IMR-90 (cell line): ENCODE measurements around the gene PCP2. TPM values are rescaled to one million over a fixed set of nuclear protein-coding genes. Genes with fewer than 3 reads are reported as not detected.

Experiments
- ATAC-seq: fragments of 200-7000 bp; cut with Tn5 transposase; 2 replicates; pipeline ENCODE4 v1.9.1; 2020; ENCODE audit warnings: low read depth, mild to moderate bottlenecking, moderate library complexity
- BruUV-seq: library from RNA; stranded (reverse); fragments of 400-500 nt; replicated peaks from 2 replicates; lab custom pipeline; 2021; lab: Mats Ljungman, UMichigan
- CTCF ChIA-PET: fragments of 300-600 bp; formaldehyde crosslinking; extraction: SDS; loops from one replicate; lab custom pipeline; 2021; ENCODE audit warnings: antibody characterized with exemption; lab: Yijun Ruan, JAX
- POLR2A ChIA-PET: fragments of 300-600 bp; sonication (Branson Sonifier 250); formaldehyde crosslinking; loops from one replicate; lab custom pipeline; 2022; ENCODE audit warnings: antibody characterized with exemption; ENCODE audit not compliant: unreplicated experiment; lab: Charles Lee
- DNase-seq: peaks from one replicate; pipeline ENCODE4 v3.0.0; 2013
- H2AFZ ChIP-seq: replicated peaks from 2 replicates; pipeline ENCODE3; 2013; ENCODE audit warnings: low read length, mild to moderate bottlenecking; ENCODE audit not compliant: poor library complexity
- H2AK5ac ChIP-seq: 2 replicates; pipeline ENCODE4 v1.6.1; 2013; ENCODE audit warnings: low read depth, low read length, inconsistent platforms
- H2AK9ac ChIP-seq: replicated peaks from 2 replicates; pipeline ENCODE3; 2013; ENCODE audit warnings: mild to moderate bottlenecking, low read depth, low read length, moderate library complexity; ENCODE audit not compliant: poor library complexity
- H2BK120ac ChIP-seq: 2 replicates; pipeline ENCODE4 v1.6.1; 2013; ENCODE audit warnings: low read depth, low read length, inconsistent platforms
- H2BK15ac ChIP-seq: 3 replicates; pipeline ENCODE4 v1.6.1; 2013; ENCODE audit warnings: low read depth, low read length, inconsistent platforms
- H2BK20ac ChIP-seq: 2 replicates; pipeline ENCODE4 v1.6.1; 2013; ENCODE audit warnings: low read depth, mild to moderate bottlenecking, inconsistent platforms, low read length, moderate library complexity
- H2BK5ac ChIP-seq: 2 replicates; pipeline ENCODE4 v1.6.1; 2013; ENCODE audit warnings: mild to moderate bottlenecking, low read depth, low read length, inconsistent platforms; ENCODE audit not compliant: poor library complexity, severe bottlenecking
- H3K14ac ChIP-seq: replicated peaks from 2 replicates; pipeline ENCODE4 v1.6.1; 2013; ENCODE audit warnings: low read depth, low read length, inconsistent platforms
- H3K18ac ChIP-seq: 2 replicates; pipeline ENCODE4 v1.6.1; 2013; ENCODE audit warnings: low read depth, low read length, control low read depth
- H3K23ac ChIP-seq: 2 replicates; pipeline ENCODE4 v1.6.1; 2013; ENCODE audit warnings: low read depth, low read length, inconsistent platforms
- H3K27ac ChIP-seq: 2 replicates; pipeline ENCODE4 v1.5.1; 2013; ENCODE audit warnings: mild to moderate bottlenecking, control low read depth, low read length; ENCODE audit not compliant: insufficient read depth
- H3K27me3 ChIP-seq: 2 replicates; pipeline ENCODE4 v1.6.1; 2013; ENCODE audit warnings: low read length; ENCODE audit not compliant: control insufficient read depth, insufficient read depth
- H3K36me3 ChIP-seq: 2 replicates; pipeline ENCODE4 v1.6.1; 2013; ENCODE audit warnings: low read length, mixed read lengths; ENCODE audit not compliant: control insufficient read depth, insufficient read depth
- H3K4ac ChIP-seq: 2 replicates; pipeline ENCODE4 v1.6.1; 2013; ENCODE audit warnings: low read depth, low read length, inconsistent platforms
- H3K4me1 ChIP-seq: 2 replicates; pipeline ENCODE4 v1.6.1; 2013; ENCODE audit warnings: low read length, mixed read lengths; ENCODE audit not compliant: control insufficient read depth, insufficient read depth
- H3K4me2 ChIP-seq: 2 replicates; pipeline ENCODE4 v1.6.1; 2013; ENCODE audit warnings: low read depth, mild to moderate bottlenecking, control low read depth, low read length, moderate library complexity
- H3K4me3 ChIP-seq: 2 replicates; pipeline ENCODE4 v1.5.1; 2013; ENCODE audit warnings: low read depth, mild to moderate bottlenecking, control low read depth, low read length, moderate library complexity; ENCODE audit not compliant: insufficient read depth
- H3K56ac ChIP-seq: 2 replicates; pipeline ENCODE4 v1.6.1; 2013; ENCODE audit warnings: low read length, inconsistent platforms; ENCODE audit not compliant: insufficient read depth; ENCODE audit errors: extremely low read depth
- H3K79me1 ChIP-seq, 2 experiments: 2 replicates each; pipeline ENCODE4 v1.6.1; 2013; ENCODE audit warnings: low read length in 2 of 2, inconsistent platforms in 1 of 2, low read depth in 1 of 2
- H3K9ac ChIP-seq: 2 replicates; pipeline ENCODE4 v1.6.1; 2013; ENCODE audit warnings: low read depth, low read length, control low read depth
- H3K9me1 ChIP-seq: 2 replicates; pipeline ENCODE4 v1.6.1; 2013; ENCODE audit warnings: low read length, inconsistent platforms; ENCODE audit not compliant: insufficient read depth
- H3K9me3 ChIP-seq: 2 replicates; pipeline ENCODE4 v1.6.1; 2013; ENCODE audit warnings: low read length; ENCODE audit not compliant: control insufficient read depth, insufficient read depth
- H4K20me1 ChIP-seq: 2 replicates; pipeline ENCODE4 v1.6.1; 2013; ENCODE audit warnings: low read length, inconsistent platforms; ENCODE audit not compliant: insufficient read depth
- H4K5ac ChIP-seq: 2 replicates; pipeline ENCODE4 v1.6.1; 2013; ENCODE audit warnings: mild to moderate bottlenecking, low read depth, low read length, control low read depth
- H4K8ac ChIP-seq, 2 experiments: 2 replicates each; pipeline ENCODE4 v1.6.1; 2013; ENCODE audit warnings: low read depth in 2 of 2, low read length in 2 of 2, control low read depth in 1 of 2, inconsistent platforms in 1 of 2
- H4K91ac ChIP-seq: 2 replicates; pipeline ENCODE4 v1.6.1; 2013; ENCODE audit warnings: low read depth, low read length, inconsistent platforms; ENCODE audit not compliant: insufficient read depth
- FOS ChIP-seq: fragments of 150-350 bp; IDR thresholded peaks from 2 replicates; pipeline ENCODE4 v1.6.1; 2016; ENCODE audit warnings: low read depth, low read length
- MAZ ChIP-seq: IDR thresholded peaks from 2 replicates; pipeline ENCODE4 v1.6.1; 2012; ENCODE audit warnings: low read depth, mild to moderate bottlenecking, low read length, improper control_type of control experiment, moderate library complexity, borderline replicate concordance
- MXI1 ChIP-seq: IDR thresholded peaks from 2 replicates; pipeline ENCODE4 v1.6.1; 2012; ENCODE audit warnings: low read depth, mild to moderate bottlenecking, low read length, moderate library complexity, borderline replicate concordance
- NFE2L2 ChIP-seq: fragments of 150-350 bp; IDR thresholded peaks from 2 replicates; pipeline ENCODE4 v1.6.1; 2016; ENCODE audit warnings: low read depth, mild to moderate bottlenecking, low read length
- RAD21 ChIP-seq: IDR thresholded peaks from 2 replicates; pipeline ENCODE4 v1.6.1; 2012; ENCODE audit warnings: low read length, improper control_type of control experiment
- RCOR1 ChIP-seq: IDR thresholded peaks from 2 replicates; pipeline ENCODE4 v1.6.1; 2012; ENCODE audit warnings: mild to moderate bottlenecking, low read length, improper control_type of control experiment; ENCODE audit not compliant: insufficient replicate concordance
- RFX5 ChIP-seq: IDR thresholded peaks from 2 replicates; pipeline ENCODE4 v1.8.0; 2012; ENCODE audit warnings: low read depth, mild to moderate bottlenecking, low read length, moderate library complexity
- SMC3 ChIP-seq: fragments of 150-350 bp; IDR thresholded peaks from 2 replicates; pipeline ENCODE4 v1.6.1; 2016; ENCODE audit warnings: low read depth, mild to moderate bottlenecking, antibody characterized with exemption, low read length, moderate library complexity
- WGBS, 2 experiments: methylation state at CpG; one replicate each; pipeline versions ENCODE4 v1.1.5 to v1.1.7; 2013; ENCODE audit warnings: missing lambda C conversion rate in 2 of 2; ENCODE audit not compliant: insufficient read length in 1 of 2; ENCODE audit errors: extremely low coverage in 2 of 2; 5-methylcytosine and 5-hydroxymethylcytosine counted together
- dilution Hi-C: fragments of 300-500 bp; cut with HindIII; formaldehyde crosslinking; loops from one replicate; pipeline ENCODE4 v1.14.3; 2018; ENCODE audit warnings: low sequenced_read_pairs; ENCODE audit not compliant: unreplicated experiment
- in situ Hi-C: fragments of 300-500 bp; cut with MboI; formaldehyde crosslinking; loops from 3 replicates; pipeline ENCODE4 v1.14.3; 2019; ENCODE audit warnings: low sequenced_read_pairs, inconsistent platforms, mixed read lengths
- intact Hi-C: fragments of 100-400 bp; cut with micrococcal nuclease; formaldehyde crosslinking; loops from 2 replicates; pipeline ENCODE4 v1.10.0; 2022
- polyA plus RNA-seq, 3 experiments: library from polyadenylated mRNA; depleted of rRNA; stranded (reverse); fragments of >200 nt; gene quantifications; 2 replicates each; pipeline ENCODE4 v1.2.3, GENCODE V29; 2012; ENCODE audit warnings: low replicate concordance in 1 of 3
- total RNA-seq: library from RNA; depleted of rRNA; stranded (reverse); fragments of >200 nt; gene quantifications from 2 replicates; pipeline ENCODE4 v1.2.3, GENCODE V29; 2012

Gene PCP2
- total and polyA plus RNA-seq, 2 of the 4 experiments (the other 2 are of a cell fraction): not detected

- Histone ChIP-seq H4K5ac (no peak overlapping the region), H3K36me3 (peaks cover 37% of the 10 kb centered on the region), H2BK20ac (no peak overlapping the region), H3K4me2 (no peak overlapping the region), H3K79me1 (no peaks in the 10 kb centered on the region), H2AFZ (no peak overlapping the region), H4K20me1 (no peaks in the 10 kb centered on the region), H3K9ac (no peak overlapping the region), H3K9me1 (no peaks in the 10 kb centered on the region), H4K91ac (no peak overlapping the region), H3K23ac (no peak overlapping the region), H4K8ac (no peak overlapping the region), H3K27me3 (no peaks in the 10 kb centered on the region), H3K4me1 (no peaks in the 10 kb centered on the region), H3K18ac (no peak overlapping the region), H2BK15ac (no peak overlapping the region), H2AK9ac (no peak overlapping the region), H3K4me3 (no peak overlapping the region), H2BK120ac (no peak overlapping the region), H3K4ac (no peak overlapping the region), H3K9me3 (no peaks in the 10 kb centered on the region), H3K27ac (no peak overlapping the region), H2AK5ac (no peak overlapping the region), H3K56ac (no peak overlapping the region), H2BK5ac (no peak overlapping the region), H3K14ac (no peak overlapping the region)
- POLR2A ChIA-PET: no interaction called here
- 89% methylated on average over 4 of the region's 12 CpGs; no CpG with 5 or more reads in 1 of the 2 experiments for WGBS, 2 experiments
- in situ Hi-C loops: no loop called here
- DNase-seq (no peak), ATAC-seq (no peak)
- BruUV-seq: no TSS peak
- CTCF ChIA-PET: no interaction called here
- intact Hi-C loops: no loop called here
- TF ChIP-seq RFX5 (no peak), RCOR1 (no peak), SMC3 (no peak), MAZ (no peak), NFE2L2 (no peak), MXI1 (no peak), FOS (no peak), RAD21 (no peak)
- dilution Hi-C loops: no loop called here
Measured at GRCh38 chr19:7617172-7617571, 16.3 kb downstream of the PCP2 start.
